ENCODE measurements around the gene PIK3CG. TPM values are rescaled to one million over a fixed set of nuclear protein-coding genes. Genes with fewer than 3 reads are reported as not detected.

PIK3CG gene
- polyA plus RNA-seq, 2 of the 4 experiments (the other 2 are of a cell fraction) = not detected

GRCh38 chr7:106901828-106902441, 36.9 kb downstream of the PIK3CG start (continued):
- TF ChIP-seq HMGXB4 (CRISPR knock-in tag; IDR thresholded peaks at IDR 0.05; ENCODE audit: borderline replicate concordance) (no peak), EHF (CRISPR knock-in tag; IDR thresholded peaks at IDR 0.05) (no peak), MYC (IDR thresholded peaks at IDR 0.05; ENCODE audit: borderline replicate concordance, low read length) (no peak), PBX3 (IDR thresholded peaks at IDR 0.05) (no peak), NFE2L2 (conservative IDR thresholded peaks at IDR 0.05; ENCODE audit: low read length) (no peak), SMC3 (IDR thresholded peaks at IDR 0.05) (no peak), ZC3H11A (IDR thresholded peaks at IDR 0.05) (no peak), PHF8 (IDR thresholded peaks at IDR 0.05; ENCODE audit: borderline replicate concordance, low read depth) (no peak)

- H3K27ac ChIP-seq = no peak overlapping the region
- no peak overlapping the region for H3K4me3 ChIP-seq
- ChIA-PET POLR2A (no interaction called here), CTCF (interaction anchor here (0.6 kb wide), 1 partner anchor 11 kb away, joined by 3 read pairs; no protein-coding TSS in a partner anchor)
- no peak overlapping the region for H3K4me2 ChIP-seq
- ATAC-seq (no peak), DNase-seq (ENCODE audit: low read depth in 1 of 2, low spot score in 1 of 2) (no peak), FAIRE-seq (no peak)
- no peaks in the 10 kb centered on the region for H3K9me3 ChIP-seq
- 9% methylated on average over 3 of the region's 3 CpGs for WGBS (ENCODE audit: missing lambda C conversion rate)
- no peaks in the 10 kb centered on the region for H3K4me1 ChIP-seq
- TF ChIP-seq MAZ (IDR thresholded peaks at IDR 0.05; ENCODE audit: borderline replicate concordance, low read depth, low read length) = no peak
- TF ChIP-seq BHLHE40 (IDR thresholded peaks at IDR 0.05; ENCODE audit: low read depth, low read length) = no peak
- no peak for TF ChIP-seq GATA3 (IDR thresholded peaks at IDR 0.05; ENCODE audit: borderline replicate concordance)
- TF ChIP-seq CTCF (IDR thresholded peaks at IDR 0.05) = no peak
- TF ChIP-seq EHMT2 (IDR thresholded peaks at IDR 0.05; ENCODE audit: low read depth) = no peak
- no peak for TF ChIP-seq CHD2 (IDR thresholded peaks at IDR 0.05; ENCODE audit: low read length, partially characterized antibody)
- no peak for TF ChIP-seq SREBF2 (IDR thresholded peaks at IDR 0.05)
- TF ChIP-seq RNF2 (IDR thresholded peaks at IDR 0.05; ENCODE audit: borderline replicate concordance, low read depth) = no peak
- TF ChIP-seq SMC3 (IDR thresholded peaks at IDR 0.05) = no peak
- no peak for TF ChIP-seq CBX2 (IDR thresholded peaks at IDR 0.05; ENCODE audit: borderline replicate concordance, low read depth)
- no peak for TF ChIP-seq RFX5 (IDR thresholded peaks at IDR 0.05)
Measured at GRCh38 chr7:106905734-106906133, 40.7 kb downstream of the PIK3CG start.

- WGBS (ENCODE audit: missing lambda C conversion rate) = 0% methylated on average over 2 of the region's 2 CpGs
- CTCF ChIA-PET = interaction anchor here (1.0 kb wide), 1 partner anchor 16 kb away, joined by 3 read pairs; no protein-coding TSS in a partner anchor
- TF ChIP-seq TP53 (CRISPR knock-in tag; IDR thresholded peaks at IDR 0.05) = no peak
- no peak for TF ChIP-seq HOXB5 (CRISPR knock-in tag; IDR thresholded peaks at IDR 0.05)
- no peak for TF ChIP-seq NFE2L2 (conservative IDR thresholded peaks at IDR 0.05; ENCODE audit: low read length)
- TF ChIP-seq RCOR1 (IDR thresholded peaks at IDR 0.05; ENCODE audit: low read depth, low read length) = no peak
- no peak for TF ChIP-seq HMGXB4 (CRISPR knock-in tag; IDR thresholded peaks at IDR 0.05; ENCODE audit: borderline replicate concordance)
- no peak for TF ChIP-seq CBX2 (IDR thresholded peaks at IDR 0.05; ENCODE audit: borderline replicate concordance, low read depth)
- TF ChIP-seq CHD2 (IDR thresholded peaks at IDR 0.05; ENCODE audit: low read length, partially characterized antibody) = no peak
- no peak for TF ChIP-seq MAX (IDR thresholded peaks at IDR 0.05)
- no peak for TF ChIP-seq GATA3 (IDR thresholded peaks at IDR 0.05; ENCODE audit: borderline replicate concordance)
- TF ChIP-seq JUN (IDR thresholded peaks at IDR 0.05) = no peak
- DNase-seq (ENCODE audit: low read depth in 1 of 2, low spot score in 1 of 2) (no peak), ATAC-seq (no peak), FAIRE-seq (no peak)
- H3K27ac ChIP-seq = no peak overlapping the region
- no peak overlapping the region for H3K4me2 ChIP-seq
- POLR2A ChIA-PET = no interaction called here
- H3K9me3 ChIP-seq = no peaks in the 10 kb centered on the region
- no peaks in the 10 kb centered on the region for H3K4me1 ChIP-seq
- no peak overlapping the region for H3K4me3 ChIP-seq
Measured at GRCh38 chr7:106911959-106912358, 46.9 kb downstream of the PIK3CG start.

Measured in A549 (cell line).